Stimulated activated CD8-positive, alpha-beta memory T cell treated with anti-CD3 and anti-CD28 coated beads, Interleukin-15, amount 100 ng/mL, for 4 hours (primary cell): ENCODE data around the gene RAP2B.
A peak's percentile ranks its signal among the peaks of the same experiment; 100 is the strongest.

Experiments used
- DNase-seq, 2 donors: peaks; one replicate each; pipeline ENCODE4 v3.0.0-alpha.2; 2020; ENCODE audit warnings: low read depth in 2 of 2

RAP2B gene

DNA sequence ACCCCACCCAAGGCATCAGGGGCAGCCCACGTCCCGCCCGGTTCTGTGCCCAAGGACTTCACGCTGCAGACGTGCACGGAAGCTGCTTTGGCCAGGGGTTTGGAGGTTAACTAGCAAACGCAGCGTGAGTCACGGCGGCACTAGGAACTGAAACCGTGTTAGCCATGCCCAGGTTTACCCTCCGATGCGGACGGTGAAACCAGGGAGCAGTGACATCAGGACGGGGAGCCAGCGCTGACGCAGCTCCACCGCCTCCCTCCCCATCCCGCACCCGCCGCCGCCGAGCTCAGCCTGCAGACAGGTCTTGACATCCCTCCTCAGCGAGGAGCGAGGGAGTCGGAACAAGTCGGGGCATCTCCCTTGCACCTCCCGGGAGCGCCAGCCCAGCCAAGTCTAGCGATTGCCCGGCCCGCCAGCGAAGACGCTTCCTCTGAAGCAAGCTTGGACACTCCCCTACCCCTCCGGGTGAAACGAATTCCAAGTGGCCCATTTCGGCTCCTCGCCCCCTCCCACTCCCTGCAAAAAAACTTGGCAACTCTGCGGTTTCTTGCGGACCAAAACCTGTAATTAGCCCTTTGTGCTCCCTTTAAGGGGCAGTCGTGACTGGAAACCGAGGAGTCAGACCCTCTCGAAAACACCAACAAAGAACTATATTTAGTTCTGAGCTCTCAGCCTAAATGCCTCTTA, 1.4 kb upstream of the RAP2B start:
- peak; percentile 51 for DNase-seq

DNA sequence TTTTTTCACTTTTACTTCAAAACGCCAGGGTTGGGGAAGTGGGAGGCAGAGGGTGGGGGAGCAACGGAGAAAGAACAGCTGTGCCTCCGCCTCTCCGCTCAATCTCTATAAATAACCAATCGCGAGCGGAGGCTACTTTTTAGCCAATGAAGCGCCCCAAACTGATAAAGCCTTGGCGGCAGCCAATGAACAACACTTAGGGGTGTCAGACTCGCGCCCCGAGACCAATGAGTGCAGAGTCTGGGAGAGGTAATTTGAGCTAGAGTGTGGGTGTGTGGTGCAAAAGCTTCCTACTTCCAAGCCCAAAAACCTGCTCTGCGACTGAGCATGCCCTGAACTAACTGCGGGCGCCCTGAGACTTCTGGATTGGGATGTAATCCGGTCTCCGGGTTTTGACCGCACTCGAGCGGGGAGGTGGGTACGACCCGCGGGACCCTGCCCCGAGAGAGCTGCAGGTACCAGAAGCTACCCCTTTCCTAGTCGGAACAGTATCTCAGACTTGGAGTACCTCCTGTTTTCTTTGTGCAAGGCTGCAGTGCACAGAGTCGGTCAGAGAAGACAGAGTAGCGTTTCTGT, 800 bp upstream of the RAP2B start:
- DNase-seq = peak; percentile 74 to 88

DNA sequence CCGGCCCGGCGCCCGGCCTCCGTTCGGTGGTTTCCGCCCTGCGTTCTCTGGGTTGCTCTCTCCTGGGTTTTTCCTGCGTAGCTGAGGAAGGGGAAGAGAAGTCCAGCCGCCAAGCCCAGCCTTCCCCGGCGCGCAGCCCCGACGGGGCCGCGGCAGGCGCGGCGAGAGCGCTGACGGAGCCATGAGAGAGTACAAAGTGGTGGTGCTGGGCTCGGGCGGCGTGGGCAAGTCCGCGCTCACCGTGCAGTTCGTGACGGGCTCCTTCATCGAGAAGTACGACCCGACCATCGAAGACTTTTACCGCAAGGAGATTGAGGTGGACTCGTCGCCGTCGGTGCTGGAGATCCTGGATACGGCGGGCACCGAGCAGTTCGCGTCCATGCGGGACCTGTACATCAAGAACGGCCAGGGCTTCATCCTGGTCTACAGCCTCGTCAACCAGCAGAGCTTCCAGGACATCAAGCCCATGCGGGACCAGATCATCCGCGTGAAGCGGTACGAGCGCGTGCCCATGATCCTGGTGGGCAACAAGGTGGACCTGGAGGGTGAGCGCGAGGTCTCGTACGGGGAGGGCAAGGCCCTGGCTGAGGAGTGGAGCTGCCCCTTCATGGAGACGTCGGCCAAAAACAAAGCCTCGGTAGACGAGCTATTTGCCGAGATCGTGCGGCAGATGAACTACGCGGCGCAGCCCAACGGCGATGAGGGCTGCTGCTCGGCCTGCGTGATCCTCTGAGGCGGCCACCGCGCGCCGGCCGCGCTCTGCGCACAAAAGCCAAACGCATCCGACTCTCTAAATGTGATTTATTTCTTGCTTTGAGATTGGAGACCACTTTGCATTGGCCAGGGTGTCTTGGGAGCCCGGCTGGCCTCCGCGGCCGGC, 727 bp downstream of the RAP2B start:
- peak in 1 of 2 donors; percentile 14 for DNase-seq

DNA sequence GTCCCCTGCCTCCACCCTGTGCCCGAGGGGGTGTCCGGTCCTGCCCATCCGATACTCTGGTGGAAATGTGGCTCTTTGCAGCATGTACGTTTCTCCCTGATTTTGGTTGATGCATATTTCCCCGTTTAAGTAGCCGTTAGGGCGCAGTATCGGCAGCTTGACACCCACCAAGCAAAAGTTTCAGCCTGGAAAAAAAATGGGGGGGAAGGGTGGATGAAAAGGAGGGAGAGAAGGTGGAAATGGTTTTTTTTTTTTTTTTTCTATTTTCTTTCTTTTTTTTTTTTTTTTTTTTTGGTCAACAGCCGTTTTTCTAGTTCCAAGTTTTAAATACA, 1.3 kb downstream of the RAP2B start:
- no peak for DNase-seq

DNA sequence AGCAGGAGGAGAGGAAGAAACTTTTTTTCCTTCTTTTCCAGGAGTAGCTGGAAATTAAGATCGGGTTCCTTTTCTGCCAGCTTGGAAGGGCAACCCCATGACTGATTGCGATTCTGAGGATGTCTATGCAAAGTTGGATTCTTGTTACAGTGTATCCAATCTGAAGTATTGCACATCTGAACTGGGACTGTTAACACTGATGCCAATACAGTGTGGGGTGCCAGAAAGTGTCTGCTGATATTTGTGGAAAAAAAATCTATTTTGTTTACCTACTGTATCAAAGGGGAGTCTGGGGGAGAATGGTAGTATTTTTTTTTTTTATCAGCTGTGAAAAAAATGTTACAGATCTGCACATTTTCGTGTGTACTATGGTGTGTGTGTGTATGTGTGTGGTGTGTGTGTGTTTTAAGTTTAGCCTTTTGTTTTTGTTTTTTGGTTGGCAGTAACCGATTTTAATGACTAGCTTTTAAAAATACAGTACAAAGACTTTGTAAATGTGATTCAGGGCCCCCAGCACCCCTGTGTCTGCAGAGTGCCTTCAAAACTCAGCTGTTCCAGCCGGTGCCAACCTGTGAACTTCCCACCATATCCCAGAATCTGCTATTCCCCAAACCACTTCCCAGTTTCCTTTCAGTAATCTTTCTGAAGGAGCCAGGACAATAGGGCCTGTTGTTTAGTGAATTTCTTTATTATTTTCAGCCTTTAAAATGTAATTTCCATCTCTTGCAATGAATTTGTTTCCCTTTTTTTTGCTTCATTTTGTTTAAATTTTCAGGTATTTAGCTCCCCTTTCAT, 1.9 kb downstream of the RAP2B start:
- no peak for DNase-seq

DNA sequence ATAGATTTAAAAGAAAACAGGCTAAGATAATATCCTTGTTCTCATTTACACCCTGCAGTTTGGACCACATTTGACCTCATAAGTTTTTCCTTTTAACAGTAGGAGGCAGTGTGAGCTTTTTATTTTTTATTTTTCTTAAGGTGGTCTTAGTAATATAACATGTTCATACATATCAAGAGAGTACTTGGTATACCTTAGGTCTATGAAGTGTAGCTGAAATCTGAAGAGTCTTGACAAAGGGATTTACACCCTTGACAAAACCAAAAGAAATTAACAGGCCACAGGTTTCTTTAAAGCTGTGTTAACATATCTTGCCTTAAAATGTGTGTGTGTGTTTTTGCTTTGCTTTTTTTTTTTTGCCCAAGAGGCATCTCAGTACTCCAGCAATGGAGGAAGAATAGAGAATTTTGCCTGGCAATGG, 3.2 kb downstream of the RAP2B start:
- no peak for DNase-seq

DNA sequence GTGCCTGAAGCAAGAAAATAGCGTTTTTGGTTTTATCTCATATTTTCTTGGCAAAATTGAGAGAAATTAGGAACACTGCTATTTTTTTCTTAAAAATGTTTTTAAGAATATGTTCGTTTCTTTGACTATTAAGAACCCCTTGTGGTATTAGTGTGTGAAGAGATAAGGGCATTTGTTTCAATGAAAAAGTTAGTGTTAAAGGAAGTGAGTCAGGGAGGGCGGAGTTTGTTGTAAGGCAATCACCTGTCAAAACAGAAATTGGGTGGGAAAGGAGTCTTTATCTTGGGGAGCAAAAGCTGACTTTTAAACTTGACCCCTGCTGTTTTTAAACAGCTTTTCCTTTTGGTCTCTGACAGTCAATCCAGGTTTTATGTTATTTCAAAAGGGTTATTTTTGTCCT, 4.2 kb downstream of the RAP2B start:
- no peak for DNase-seq

DNA sequence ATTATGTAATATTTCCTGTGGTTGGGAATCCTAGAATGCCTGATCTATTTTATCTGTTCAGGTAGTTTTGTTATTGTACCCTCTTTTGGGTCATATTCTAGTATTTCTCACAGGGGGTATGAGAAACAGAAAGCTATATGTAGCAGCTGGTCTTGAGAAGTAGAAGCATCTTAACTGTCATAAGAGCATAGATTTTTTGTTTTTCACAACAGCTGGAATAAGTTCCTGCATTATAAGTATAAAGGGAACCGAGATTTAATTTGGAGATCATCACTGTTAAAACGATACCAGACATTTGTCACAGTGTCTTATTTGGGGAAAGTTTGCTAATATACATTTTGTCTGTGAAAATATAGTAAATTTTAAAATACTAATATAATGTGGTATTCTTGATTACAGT, 4.8 kb downstream of the RAP2B start:
- no peak for DNase-seq

DNA sequence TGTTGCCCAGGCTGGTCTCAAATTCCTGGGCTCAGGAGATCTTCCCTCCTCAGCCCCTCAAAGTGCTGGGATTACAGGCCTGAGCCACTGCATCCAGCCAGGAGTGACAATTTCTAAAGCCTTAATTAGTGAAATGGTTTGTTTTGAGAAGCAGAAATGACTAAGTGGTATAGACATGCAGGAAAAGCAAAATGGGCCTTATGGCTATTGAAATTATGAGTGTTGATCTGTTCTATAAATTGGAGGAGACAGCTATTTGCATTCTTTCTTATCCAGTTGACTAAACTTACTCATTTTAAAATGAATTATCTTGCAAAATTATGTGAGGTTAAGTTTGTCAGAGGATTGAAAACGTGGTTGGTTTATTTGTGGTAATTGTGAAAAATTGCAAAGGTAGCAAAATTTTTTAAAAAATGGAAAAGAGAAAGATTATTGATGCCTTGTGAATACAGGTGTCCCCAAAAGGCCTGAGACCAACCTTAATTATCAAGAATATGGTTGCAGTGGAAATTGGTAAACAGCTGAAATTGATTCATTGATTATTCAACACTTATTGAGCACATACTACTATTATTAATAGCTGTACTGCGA, 7.9 kb downstream of the RAP2B start:
- DNase-seq = no peak

DNA sequence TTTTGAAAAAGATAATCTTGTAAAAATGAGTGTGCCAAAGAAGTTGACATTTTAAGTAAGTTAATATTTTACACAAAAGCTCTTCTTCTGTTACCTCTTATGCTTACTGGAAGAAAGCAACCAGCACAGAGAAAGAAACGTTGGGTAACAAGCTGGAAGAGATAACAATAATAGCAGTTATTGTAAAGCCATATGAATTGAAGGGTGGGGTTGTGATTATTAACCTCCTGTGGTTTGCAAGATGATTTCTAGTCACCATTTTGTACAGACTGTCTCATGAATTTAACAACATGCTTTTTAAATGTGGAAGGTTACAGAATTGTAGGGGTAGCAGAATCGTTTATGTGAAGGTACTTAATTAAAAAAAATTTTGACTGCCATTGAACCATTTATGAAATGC, 9.2 kb downstream of the RAP2B start:
- DNase-seq = no peak

DNA sequence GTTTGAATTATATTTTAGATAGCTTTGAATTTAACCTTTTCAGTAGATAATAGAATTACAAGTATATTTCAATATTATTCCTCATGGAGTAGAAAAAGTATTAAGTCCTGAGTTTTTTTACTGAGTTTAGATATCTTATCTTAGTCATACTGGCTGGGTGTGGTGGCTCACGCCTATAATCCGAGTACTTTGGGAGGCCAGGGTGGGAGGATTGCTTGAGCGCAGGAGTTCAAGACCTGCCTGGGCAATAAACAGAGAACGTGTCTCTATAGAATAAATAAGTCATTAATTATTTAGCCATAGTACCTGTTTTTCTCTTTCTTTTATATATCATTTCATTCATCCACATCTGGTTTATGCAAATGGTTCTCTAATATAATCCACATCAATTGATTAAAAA, 9.9 kb downstream of the RAP2B start:
- DNase-seq = no peak

DNA sequence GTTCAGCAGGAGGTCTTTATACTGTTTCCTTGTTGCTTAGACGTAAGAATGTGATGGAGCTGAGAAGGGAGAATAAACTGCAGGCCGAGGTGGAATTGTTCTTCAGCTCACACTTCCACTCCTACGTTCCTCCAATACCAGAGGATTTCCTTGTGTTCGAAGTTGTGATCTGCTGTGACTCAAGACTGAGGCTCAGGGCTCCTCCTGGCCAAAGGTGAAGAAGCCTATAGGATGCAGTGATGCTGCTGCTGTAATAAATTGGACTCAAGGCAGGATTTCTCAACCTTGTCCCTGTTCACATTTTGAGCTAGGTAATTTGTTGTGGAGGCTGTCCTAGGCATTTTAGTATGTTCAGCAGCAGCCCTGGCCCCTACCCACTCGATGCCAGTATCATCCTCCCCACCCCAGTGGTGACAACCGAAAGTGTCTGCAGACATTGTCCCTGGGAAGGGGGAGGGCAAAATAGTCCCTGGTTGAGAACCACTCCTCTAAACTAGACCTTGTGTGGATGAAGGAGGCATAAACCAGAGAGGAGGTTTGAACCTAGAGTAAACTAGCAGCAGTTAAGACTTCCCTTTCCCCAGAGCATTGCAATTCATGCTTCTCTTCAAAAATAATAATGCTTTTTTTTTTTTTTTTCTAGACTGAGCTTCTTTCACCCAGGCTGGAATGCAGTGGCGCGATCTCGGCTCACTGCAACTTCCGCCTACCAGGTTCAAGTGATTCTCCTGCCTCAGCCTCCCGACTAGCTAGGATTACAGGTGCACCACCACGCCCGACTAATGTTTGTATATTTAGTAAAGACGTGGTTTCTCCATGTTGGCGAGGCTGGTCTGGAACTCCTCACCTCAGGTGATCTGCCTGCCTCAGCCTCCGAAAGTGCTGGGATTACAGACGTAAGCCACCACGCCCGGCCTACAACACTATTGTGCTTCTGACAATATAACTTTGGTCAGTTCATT, 11.1 kb downstream of the RAP2B start:
- no peak for DNase-seq

DNA sequence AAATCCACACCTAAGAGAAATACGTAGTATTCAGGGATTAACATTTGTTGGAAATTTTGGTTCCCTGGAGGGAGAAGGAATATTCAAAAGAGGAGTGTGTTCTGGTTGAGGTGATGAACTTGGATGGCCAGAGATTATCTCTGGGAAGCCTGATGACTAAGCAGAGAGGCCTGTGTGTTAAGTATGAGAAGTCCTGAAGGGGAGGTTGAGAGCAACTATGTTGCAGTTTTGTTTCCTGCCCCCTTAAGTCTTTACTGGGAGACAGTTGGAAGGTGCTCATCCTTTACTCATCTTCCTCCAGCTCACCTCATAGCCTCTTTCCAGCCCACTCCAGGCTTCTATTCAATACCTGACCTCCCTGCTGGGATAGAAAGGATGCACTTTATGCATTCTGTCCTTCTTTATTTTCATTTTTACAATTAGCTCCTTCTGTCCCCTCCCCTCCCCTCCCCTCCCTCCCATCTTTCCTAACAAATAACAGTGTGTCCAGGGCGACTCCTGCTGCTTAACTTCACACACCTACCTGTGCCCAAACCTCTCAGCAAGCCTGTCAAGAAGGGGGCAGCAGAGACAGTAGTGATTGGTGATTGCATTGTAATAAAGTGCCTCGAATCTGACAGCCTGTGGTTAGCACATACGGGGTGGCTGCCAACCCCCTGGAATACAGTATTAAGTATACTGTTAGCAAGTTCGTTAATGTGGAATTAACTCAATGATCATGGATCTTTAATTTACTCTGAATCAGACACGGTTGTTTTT, 11.9 kb downstream of the RAP2B start:
- DNase-seq = no peak

DNA sequence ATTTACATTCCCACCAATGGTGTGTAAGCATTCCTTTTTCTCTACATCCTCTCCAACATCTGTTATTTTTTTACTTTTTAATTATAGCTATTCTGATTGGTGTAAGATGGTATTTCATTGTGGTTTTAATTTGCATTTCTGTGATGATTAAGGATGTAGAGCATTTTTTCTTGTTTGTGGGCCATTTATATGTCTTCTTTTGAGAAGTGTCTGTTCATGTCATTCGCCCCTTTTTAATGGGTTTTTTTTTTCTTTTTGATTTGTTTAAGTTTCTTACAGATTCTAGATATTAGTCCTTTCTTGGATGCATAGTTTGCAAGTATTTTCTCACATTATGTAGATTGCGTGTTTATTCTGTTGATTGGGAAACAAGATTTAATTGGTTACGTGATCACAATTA, 14.2 kb downstream of the RAP2B start:
- no peak for DNase-seq

DNA sequence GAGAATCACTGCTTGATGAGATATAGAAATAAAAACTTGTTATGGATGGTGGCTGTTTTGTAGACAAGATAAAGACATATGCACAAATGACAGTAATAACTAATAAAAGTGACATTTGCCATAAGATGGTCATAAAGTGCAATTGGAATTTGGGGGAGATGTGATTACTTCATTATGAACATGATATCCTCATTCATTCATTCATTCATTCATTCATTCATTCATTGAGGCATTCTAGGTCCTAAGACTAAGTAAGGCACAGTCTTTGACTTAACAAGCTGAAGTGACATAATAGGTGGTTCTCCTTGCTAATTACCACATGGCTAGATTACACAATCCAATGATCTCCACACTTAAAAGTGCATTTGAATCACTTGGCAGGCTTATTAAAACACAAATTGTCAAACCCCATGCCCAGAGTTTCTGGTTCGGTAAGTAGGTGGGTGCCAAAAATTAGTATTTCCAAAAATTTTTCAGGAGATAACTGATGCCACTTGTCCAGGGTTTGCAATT, 18.9 kb downstream of the RAP2B start:
- no peak for DNase-seq

DNA sequence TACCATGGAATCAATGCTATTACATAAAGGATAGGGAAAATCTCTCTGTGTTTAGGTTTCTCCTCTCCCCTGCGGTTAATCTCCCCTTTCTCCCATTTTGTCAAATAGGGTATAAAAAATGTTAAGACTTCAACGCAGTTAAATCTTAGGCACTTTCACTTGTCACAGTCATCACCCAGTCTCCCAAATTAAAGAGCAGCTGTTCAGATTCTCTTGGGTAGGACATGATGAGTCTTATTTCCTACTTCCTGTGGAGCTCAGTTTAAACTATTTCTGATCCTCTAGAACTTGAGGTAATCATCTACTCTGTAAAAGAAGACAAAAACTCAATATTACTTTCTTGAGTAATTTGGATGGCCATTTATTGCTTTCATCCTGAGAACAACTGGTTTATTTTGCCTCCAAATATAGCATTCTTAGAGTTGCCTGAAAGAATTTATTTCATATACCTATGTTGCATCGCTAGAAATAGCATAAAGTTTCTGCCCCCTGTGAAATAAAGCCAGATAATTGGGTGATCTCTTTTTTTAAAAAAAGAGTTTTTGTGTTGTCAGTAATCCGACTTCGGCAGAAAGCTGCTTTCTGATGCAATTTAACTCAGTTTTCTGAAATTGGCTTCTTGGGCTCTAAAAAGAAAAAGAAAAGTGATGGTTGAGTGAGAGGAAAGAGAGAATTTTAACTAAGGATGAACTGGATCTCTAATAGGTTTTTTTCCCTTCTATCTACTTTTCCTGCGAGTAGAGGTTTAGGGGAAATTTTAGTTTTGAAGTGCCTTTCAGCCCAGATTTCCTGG, 20.7 kb downstream of the RAP2B start:
- no peak for DNase-seq

DNA sequence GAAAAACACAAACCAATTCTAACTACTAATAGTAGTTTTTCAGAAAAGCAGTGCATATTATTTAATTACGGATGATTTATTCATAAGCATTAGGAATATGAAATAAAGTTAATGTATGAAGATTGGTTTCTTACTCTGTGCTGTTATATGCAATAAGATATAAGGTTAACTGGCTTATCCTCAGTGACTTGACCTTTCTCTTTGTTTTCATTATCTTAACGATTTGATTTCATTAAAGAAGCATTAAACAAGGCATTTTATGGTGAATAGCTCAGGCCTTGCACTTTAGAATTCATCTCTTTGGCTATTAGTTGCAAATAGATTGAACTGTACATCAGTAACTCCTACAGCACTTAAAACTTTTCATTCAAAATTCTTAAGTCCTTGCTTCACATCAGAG, 28.9 kb downstream of the RAP2B start:
- DNase-seq = no peak

DNA sequence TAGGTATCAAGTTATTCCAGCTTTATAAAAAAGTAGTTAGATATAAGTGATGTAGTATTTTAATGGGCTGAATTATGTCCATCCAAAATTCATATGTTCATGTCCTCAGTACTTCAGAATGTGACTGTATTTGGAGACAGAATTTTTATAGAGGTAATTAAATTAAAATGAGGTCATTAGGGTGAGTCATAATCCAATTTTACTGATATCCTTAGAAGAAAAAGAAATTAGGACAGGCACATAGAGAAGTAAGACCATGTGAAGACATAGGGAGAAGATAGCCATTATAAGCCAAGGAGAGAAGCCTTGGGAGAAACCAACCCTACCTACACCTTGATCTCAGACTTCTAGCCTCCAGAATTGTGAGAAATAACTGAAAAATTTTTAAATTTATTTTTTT, 30.3 kb downstream of the RAP2B start:
- DNase-seq = no peak
